Amniotic epithelial cell (primary cell): ENCODE results near the gene PCK1.

Source experiments
- DNase-seq: peaks from one replicate; pipeline ENCODE4 v3.0.0-alpha.2; 2010; ENCODE audit warnings: low read depth

Gene PCK1

DNA sequence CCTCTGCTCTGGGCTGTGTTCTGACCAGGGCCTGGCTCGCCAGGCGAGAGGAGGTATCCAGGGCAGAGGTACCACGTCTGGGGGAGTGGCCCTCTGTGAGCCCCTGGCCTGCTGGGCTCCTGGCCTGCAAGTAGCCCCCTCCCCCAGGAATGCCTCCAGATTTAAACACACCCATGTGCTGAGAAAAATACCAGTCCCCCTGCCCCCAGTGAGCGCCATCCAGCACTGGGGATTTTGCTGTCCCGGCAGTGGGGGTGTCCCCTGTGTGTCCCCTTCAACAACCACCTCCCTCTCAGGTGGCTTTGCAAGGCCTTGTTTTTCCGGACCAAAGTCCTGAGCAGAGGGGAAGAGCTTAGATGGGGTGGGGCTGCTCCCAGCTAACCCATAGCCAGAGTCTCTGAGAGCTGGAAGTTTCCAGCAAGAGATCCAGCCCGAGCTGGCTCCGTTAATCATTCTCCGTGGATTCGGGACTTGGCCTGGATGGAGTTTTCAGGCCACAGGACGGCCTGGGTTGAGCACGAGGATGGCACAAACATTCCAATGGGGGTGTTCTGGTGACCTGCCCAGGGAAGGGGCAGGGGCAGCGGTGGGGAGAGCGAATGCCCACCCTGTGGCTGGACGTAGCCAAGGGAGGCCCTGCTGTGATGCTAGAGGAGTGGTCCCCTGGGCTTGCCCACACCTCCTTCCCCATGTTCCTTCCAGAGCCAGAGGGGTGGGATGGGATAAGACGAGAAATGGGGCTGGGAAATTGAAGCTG is 29.0 kb downstream of the PCK1 start:
- DNase-seq, result no peak

GRCh38 chr20:57590485-57591288 is 29.8 kb downstream of the PCK1 start:
- DNase-seq, result no peak

GRCh38 chr20:57591289-57592229 is 30.6 kb downstream of the PCK1 start:
- no peak for DNase-seq

DNA sequence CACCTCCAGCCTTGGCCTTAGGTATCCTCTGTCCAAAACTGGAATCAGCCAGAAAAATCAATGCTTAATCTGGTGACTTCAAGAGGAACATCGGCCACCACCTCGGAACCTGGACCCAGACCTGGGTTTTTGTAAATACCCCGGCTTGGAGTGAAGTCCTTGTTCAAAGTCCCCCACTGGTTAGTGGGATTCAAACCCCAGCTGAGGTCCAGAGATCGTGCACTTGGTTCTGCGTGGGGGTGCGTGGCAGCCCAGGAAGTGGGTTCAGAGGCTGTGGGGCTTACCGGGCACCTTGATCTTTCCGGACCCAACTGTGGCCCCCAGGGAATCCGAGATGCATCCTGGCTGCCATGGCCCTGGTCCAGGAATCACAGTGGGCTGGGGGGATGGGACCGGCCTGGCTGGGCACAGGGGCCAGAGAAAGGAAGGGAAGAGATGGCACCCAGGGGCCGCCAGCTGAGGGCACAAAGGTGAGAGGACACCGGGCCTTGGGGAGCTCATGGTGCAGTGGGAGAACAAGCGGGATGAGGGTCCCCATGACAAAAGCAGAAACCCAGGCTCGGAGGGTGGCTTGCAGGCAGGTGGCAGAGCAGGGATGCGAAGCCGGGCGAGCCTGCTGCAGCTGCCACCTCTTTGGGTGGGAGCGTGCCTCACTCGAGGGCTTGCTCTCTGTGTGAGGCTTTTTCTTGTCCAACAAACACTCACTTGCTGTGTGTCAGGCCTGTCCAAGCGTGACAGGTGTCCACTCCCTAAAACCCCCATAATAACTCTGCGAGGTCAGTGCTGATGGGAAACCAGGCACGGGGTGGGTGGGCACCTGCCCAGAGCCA is 31.6 kb downstream of the PCK1 start:
- no peak for DNase-seq

DNA sequence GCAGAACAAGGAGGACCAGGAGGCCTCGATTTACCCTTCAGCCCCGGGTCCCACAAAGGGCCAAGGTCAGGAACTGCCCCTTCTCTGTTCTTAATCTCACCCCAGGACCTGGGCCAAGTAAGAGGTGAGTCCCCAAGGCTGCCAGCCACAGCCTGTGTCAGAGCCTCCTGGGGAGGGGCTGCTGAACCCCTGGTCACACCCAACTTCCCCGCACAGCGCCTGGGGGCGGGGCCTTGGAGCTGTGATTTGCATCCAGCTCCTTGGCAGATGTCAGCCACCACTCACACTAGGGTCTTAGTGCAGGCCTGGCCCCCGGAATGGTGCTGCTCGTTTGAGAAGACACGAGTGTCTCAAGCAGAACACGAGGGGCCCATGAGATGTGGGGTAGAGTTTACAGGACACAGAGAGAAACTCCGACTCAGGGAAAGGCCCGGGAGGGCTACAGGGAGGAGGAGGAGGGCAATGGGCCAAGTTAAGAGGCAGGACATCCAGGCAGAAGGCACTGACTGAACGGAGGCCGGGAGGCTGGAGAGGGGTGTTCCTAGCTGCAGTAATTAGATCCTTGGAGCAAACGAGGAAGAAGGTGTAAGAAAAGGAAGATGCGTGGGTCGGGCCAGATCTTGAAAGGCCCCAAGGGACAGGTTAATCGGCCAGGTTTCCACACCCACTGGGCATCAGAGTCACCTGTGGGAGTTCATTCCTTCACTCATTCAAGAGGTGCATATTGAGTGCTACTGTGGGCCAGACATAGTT is 32.4 kb downstream of the PCK1 start:
- DNase-seq, result no peak

DNA sequence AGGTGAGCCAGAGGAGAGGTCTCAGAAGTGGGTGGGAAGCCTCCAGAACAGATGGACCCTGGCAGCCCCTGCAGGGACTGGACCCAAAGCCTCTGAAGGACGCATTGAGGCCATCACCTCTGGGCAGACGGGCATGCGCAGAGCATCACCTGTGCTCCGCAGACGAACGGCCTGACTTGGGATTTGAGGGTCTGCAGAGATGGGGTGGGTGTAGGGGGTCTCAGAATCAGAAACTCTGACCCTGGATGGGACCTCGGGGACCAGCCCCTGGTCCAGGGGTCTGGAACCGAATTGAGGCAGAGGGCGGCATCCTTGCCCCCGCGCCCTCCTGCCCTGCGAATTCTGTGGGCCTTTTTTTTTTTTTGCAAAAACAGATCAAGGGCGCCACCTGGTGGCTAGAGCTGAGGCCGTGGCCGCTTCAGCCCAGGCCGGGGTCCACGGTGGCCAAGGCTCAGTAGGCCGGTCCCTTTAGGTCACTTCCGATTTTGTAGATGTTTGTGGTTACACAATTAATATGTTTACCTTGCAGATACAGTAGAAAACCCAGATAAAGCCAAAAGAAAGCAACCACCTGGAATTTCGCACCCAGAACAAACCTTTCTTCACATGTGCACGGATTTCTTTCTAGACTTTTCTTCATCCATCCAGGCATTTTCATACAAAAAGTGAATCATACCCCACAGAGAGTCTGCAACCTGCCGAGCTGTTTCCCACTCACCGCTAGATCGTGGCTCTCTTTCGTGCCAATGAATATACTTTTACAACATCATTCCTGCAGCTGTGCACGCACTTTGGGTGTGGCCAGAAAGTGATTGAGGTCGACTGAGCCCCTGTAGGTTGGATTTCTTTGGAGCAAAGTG is 33.4 kb downstream of the PCK1 start:
- peak; percentile 8 for DNase-seq

DNA sequence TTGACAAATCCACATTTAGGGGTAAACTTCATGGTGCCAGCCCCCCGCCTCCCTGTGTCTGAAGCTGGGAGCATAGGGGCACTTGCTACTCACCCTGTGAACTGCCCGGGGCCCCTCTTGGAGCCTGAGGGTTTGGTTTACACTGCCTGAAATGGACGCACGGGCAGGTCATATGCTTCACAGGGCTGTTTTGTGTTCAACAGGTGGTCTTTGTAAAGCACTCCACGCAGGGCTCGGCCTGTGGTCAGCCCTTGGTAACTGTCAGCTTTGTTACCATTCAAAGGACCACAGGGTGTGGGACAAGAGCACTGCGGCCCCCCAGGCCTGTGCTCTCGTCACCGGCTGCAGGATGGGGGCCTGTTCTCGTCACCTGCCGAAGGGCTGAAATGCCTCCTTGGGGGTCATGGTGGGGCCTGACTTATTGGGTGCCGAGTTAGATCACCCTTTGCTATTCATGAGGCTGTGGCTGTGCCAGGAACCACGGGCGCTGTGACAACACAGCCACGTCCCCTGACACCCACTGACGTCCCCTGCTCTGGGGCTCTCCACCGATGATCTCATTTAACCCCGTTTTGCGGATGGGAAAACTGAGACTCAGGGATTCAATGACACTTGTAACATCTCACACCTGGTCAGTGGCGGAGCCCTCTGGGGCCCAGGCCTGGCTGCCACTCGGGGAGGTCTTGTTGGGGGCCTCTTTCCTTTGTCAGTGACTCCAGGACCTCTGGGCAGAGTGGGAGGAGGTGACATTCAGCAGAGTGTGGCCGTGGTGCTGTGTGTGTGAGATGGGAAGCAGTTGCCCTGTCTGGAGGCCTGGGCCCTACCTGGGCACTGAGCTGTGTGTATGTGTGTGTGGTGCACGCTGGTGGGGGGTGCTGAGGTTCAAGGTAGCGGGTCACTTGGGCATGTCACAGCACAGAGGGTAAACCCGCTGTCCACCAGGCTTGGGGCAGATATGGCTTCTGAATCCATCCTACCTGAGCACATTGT is 34.4 kb downstream of the PCK1 start:
- no peak for DNase-seq

- DNase-seq, result no peak
Measured at GRCh38 chr20:57596358-57596757, 35.4 kb downstream of the PCK1 start.

DNA sequence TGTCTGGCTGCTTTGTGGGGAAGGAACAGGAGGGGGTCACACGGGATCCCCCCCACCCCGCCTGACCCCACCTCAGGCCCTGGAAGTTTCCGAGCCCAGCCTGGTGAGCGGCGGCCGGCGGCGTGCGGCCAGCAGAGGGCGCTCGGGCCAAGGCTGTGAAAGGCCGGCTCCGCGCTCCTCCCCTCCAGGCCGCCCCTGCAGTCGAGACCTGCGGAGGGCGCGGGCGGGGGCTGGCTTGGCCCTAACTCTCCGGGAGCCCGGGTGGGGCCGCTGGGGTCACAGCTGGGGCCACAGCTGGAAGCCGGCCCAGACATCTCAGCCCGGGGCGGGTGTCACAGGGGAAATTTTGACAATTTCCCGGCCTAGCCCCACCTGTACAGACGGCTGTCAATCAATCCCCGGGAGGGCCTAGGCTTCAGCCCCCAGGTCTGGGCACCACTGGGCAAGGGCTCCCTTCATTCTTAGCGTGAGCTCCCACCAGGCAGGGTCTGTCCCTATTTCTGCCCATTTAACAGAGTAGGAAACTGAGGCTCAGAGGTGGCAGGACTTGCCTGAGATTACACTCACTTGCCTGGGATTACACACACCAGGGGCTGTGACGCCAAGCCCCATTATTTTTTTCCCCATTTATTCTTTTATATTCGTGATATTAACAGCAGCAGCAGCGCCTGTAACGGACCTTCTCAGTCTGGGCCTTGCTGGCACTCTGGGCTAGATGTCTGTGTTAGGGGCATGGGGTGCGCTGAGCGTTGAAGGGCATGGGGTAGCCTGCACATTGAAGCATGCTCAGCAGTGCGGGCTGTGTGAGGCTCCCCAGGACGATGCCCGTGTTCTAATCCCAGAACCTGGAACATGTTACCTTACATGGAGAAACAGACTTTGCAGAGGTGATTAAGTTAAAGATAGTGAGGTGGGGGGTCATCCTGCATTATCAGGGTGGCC is 36.4 kb downstream of the PCK1 start:
- DNase-seq, result peak; percentile 8

DNA sequence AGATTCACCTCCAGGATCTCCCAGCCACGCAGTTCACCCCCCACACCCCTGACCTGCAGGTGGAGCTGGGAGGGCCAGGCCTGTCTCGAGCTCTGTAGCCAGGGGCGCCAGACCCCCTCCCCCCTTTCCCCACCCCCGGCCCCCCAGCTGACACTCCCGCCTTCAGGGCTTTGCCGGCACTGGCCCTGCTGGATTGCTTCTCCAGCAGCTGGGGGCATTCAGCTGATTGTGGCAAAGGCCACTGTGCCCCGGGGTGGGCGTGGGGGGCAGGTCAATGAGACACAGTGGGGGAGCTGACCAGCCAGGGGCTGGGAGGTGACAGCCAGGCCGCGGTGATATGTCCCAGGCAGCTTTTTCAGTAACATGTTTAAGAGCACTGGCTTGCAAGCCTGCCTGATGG is 37.1 kb downstream of the PCK1 start:
- no peak for DNase-seq

DNA sequence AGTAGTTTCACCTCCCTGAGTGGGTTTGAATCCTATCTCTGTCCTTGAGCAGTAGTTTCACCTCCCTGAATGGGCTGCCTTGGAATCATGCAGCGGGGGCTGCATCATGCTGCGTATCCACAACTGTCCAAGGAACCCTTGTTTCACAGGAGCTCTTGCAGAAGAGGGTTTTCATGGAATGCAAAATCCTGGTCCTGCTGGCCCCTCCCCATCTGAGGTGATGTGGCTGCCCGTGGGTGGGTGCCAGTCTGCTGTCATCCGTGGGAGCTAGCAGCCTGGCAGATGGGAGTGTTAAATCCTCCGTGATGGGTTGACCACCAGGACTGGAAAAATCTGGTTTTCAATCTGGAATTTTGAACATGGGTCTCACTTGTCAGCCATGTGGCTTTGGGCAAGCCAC is 37.6 kb downstream of the PCK1 start:
- no peak for DNase-seq

- DNase-seq, result peak; percentile 4
Measured at GRCh38 chr20:57600320-57601210, 39.7 kb downstream of the PCK1 start.

- no peak for DNase-seq
Measured at GRCh38 chr20:57601211-57601570, 40.3 kb downstream of the PCK1 start.

DNA sequence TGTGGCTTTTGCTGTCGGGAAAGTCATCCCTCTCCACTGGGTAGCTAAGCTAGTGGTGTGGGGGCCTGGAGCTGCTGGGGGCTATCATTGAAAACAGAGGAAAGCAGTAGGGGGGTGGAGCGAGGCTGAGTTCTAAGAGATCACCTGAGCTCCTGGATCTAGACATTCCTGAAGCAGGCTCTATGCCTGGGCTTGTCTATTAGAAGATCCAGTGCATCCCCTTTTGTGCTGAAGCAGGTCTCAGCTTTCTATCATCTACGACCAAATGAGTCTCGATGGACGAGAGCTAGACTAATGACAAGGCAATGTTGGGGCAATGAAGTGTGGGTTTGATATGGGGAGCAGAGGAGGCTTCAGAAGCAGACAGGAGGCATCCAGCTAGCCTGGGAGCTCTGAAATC is 40.8 kb downstream of the PCK1 start:
- DNase-seq, result no peak

GRCh38 chr20:57603120-57603519 is 42.2 kb downstream of the PCK1 start:
- no peak for DNase-seq

DNA sequence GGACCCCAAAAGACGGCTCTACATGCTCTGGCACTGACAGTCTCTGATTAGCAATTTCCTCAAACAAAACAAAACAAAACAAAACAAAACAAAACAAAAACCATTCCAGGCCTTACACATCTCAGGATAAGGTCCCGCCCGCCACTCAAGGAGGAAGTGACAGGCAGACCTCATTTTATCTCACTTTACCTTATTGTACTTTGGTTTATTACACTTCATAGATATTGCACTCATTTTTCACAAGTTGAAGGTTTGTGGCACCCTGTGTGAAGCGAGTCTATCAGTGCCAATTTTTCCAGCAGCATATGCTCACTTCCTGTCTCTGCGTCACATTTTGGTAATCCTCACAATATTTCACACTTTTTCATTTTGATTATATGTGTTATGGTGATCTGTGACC is 44.1 kb downstream of the PCK1 start:
- DNase-seq, result no peak
